HUES64 (cell line): ENCODE data around the gene BMP8A.
"Not testable (repeated sequence)": the region's sequence is repeated elsewhere in the genome, so short reads cannot be mapped to it uniquely, and the experiment has no call there.

ENCODE experiments used
- H3K27ac ChIP-seq: 2 replicates; pipeline ENCODE4 v1.7.0; 2013; ENCODE audit warnings: low read depth, low read length, inconsistent platforms
- H3K27me3 ChIP-seq: 2 replicates; pipeline ENCODE4 v1.6.1; 2013; ENCODE audit warnings: mild to moderate bottlenecking, low read length; ENCODE audit not compliant: insufficient read depth
- H3K36me3 ChIP-seq: 2 replicates; pipeline ENCODE4 v1.6.1; 2013; ENCODE audit warnings: mild to moderate bottlenecking, low read length; ENCODE audit not compliant: insufficient read depth
- H3K4me1 ChIP-seq: 2 replicates; pipeline ENCODE4 v1.6.1; 2013; ENCODE audit warnings: mild to moderate bottlenecking, low read length, moderate library complexity; ENCODE audit not compliant: insufficient read depth
- H3K4me3 ChIP-seq: 2 replicates; pipeline ENCODE4 v1.5.1; 2013; ENCODE audit warnings: mild to moderate bottlenecking, low read length, moderate library complexity
- H3K9ac ChIP-seq: 2 replicates; pipeline ENCODE4 v1.6.1; 2013; ENCODE audit warnings: mild to moderate bottlenecking, low read depth, low read length
- H3K9me3 ChIP-seq: 2 replicates; pipeline ENCODE4 v1.6.1; 2013; ENCODE audit warnings: low read depth, low read length; ENCODE audit not compliant: insufficient read depth
- WGBS: fragments of 150-250, 120-280 bp; methylation state at CpG from one replicate; pipeline ENCODE4 v1.1.7; 2013; ENCODE audit warnings: missing lambda C conversion rate; 5-methylcytosine and 5-hydroxymethylcytosine counted together

The BMP8A gene

DNA sequence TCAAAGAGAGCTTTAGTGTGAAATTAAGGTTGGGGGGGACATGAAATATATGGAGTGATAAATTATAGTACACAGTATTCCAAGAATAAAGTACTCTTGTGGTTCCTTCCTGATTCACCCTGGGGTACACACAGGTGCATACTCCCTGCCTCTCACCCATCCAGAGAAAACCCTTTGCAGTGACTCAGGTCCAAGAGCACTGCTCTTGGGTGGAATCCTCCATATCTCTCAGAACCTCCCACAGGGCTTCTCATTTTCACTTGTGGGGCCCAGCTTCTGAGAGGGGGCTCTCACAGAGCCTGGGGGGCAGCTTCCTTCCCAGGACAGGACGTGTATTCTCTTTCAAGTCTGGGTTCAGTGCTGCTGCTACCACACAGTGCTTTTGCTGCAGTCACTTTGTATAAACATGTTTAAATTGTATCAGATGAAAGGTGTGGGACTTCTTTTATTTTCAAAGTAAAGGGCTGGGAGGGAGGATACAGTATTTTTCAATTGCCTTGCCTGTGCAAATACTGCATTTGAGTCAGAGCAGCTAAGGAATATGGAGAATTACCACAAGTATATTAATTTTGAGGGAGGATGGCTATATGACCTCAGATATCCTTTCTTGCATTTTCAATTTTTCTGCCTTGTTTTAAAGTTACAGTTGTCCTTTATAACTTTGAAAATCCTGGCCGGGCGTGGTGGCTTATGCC lies 24.9 kb upstream of the BMP8A start:
- Histone ChIP-seq H3K36me3 (peaks cover 97% of the 10 kb centered on the region), H3K4me3 (no peak overlapping the region), H3K27ac (no peak overlapping the region), H3K9me3 (no peaks in the 10 kb centered on the region), H3K4me1 (no peaks in the 10 kb centered on the region), H3K9ac (no peak overlapping the region), H3K27me3 (no peaks in the 10 kb centered on the region)
- 93% methylated on average over 3 of the region's 3 CpGs for WGBS

GRCh38 chr1:39467108-39467720 lies 24.2 kb upstream of the BMP8A start:
- WGBS, result 95% methylated on average over 12 of the region's 16 CpGs
- not testable (repeated sequence) for H3K9me3 ChIP-seq, H3K27me3 ChIP-seq, H3K4me1 ChIP-seq, H3K4me3 ChIP-seq, H3K27ac ChIP-seq, H3K9ac ChIP-seq
- H3K36me3 ChIP-seq, result peaks cover 97% of the 10 kb centered on the region

GRCh38 chr1:39469150-39469549 lies 22.3 kb upstream of the BMP8A start:
- Histone ChIP-seq H3K36me3 (peaks cover 95% of the 10 kb centered on the region), H3K9me3 (no peaks in the 10 kb centered on the region), H3K4me3 (no peak overlapping the region), H3K27me3 (no peaks in the 10 kb centered on the region), H3K9ac (no peak overlapping the region), H3K4me1 (no peaks in the 10 kb centered on the region), H3K27ac (no peak overlapping the region)
- WGBS, result 94% methylated on average over 3 of the region's 3 CpGs

- H3K4me3 ChIP-seq, result no peak overlapping the region
- H3K27ac ChIP-seq, result no peak overlapping the region
- no peak overlapping the region for H3K9ac ChIP-seq
- H3K36me3 ChIP-seq, result peaks cover 93% of the 10 kb centered on the region
- H3K4me1 ChIP-seq, result no peaks in the 10 kb centered on the region
- no peaks in the 10 kb centered on the region for H3K27me3 ChIP-seq
- H3K9me3 ChIP-seq, result no peaks in the 10 kb centered on the region
Measured at GRCh38 chr1:39470040-39470439, 21.4 kb upstream of the BMP8A start.

- 99% methylated on average over 7 of the region's 7 CpGs for WGBS
- no peaks in the 10 kb centered on the region for H3K27me3 ChIP-seq
- H3K4me1 ChIP-seq, result no peaks in the 10 kb centered on the region
- peaks cover 78% of the 10 kb centered on the region for H3K36me3 ChIP-seq
- H3K9ac ChIP-seq, result no peak overlapping the region
- H3K4me3 ChIP-seq, result no peak overlapping the region
- no peaks in the 10 kb centered on the region for H3K9me3 ChIP-seq
- H3K27ac ChIP-seq, result no peak overlapping the region
Measured at GRCh38 chr1:39472826-39473225, 18.6 kb upstream of the BMP8A start.

- Histone ChIP-seq H3K4me1 (no peaks in the 10 kb centered on the region), H3K4me3 (no peak overlapping the region), H3K27me3 (no peaks in the 10 kb centered on the region), H3K36me3 (peaks cover 75% of the 10 kb centered on the region), H3K9me3 (no peaks in the 10 kb centered on the region), H3K9ac (no peak overlapping the region), H3K27ac (no peak overlapping the region)
- WGBS, result 99% methylated on average over 4 of the region's 4 CpGs
Measured at GRCh38 chr1:39473324-39473723, 18.1 kb upstream of the BMP8A start.

DNA sequence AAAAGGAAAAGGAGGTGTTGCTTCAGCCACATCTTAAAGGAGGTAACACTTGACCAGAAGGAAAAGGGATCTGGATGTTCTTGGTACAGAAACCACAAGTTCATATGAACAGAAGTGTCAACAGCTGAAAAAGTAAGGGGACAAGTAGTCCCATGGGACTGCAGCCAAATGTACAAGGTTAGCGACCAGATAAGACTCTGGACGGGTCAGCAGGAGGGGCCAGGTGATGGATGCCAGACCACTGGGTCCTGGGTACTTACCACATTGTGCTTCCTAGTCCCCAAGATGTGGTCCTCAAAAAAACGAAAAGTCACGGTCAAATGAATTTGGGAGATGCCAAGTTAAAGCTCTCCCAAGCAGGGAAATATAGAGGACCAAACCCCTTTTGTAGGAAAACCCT lies 16.6 kb upstream of the BMP8A start:
- 95% methylated on average over 4 of the region's 4 CpGs for WGBS
- H3K4me3 ChIP-seq, result no peak overlapping the region
- H3K9me3 ChIP-seq, result no peaks in the 10 kb centered on the region
- no peak overlapping the region for H3K9ac ChIP-seq
- no peak overlapping the region for H3K27ac ChIP-seq
- H3K36me3 ChIP-seq, result peaks cover 75% of the 10 kb centered on the region
- H3K4me1 ChIP-seq, result no peaks in the 10 kb centered on the region
- no peaks in the 10 kb centered on the region for H3K27me3 ChIP-seq

GRCh38 chr1:39475551-39475950 lies 15.9 kb upstream of the BMP8A start:
- not testable (repeated sequence) for H3K27me3 ChIP-seq, H3K4me1 ChIP-seq, H3K9me3 ChIP-seq, H3K9ac ChIP-seq, H3K4me3 ChIP-seq, H3K27ac ChIP-seq
- H3K36me3 ChIP-seq, result peaks cover 75% of the 10 kb centered on the region
- 88% methylated on average over 1 of the region's 1 CpG for WGBS

DNA sequence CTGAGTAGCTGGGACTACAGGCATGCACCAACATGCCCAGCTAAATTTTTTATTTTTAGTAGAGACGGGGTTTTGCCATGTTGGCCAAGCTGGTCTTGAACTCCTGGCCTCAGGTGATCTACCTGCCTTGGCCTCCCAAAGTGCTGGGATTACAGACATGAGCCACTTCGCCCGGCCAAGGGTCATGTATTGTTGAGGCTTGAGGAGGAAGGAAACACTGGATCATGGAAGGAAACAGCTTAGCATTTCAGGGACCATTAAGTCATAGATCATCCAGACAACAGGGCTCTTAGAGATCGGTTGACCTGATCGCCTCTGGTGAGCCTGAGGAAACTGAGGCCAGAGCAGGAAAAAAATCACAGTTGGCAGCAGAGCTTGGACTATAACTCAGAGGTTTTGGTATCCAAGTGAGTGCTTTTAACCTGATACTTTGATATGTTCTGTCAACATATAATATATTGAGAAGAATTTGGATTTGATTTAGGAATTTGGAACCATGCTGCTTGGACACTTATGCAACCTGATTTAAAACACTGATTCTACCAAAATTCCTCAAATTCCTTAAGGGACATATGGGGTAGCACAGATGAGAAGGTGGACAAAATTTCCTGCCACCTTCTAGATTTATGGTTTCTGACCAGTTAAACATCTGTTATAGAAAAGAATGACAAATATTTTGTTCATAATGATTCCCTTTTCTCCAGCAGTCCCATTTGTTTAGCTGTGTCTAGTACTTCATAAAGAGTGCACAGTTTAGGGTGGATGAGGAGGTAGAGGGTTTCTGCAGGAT lies 13.1 kb upstream of the BMP8A start:
- Histone ChIP-seq H3K27ac (no peak overlapping the region), H3K4me1 (no peaks in the 10 kb centered on the region), H3K27me3 (no peaks in the 10 kb centered on the region), H3K9me3 (no peaks in the 10 kb centered on the region), H3K4me3 (no peak overlapping the region), H3K36me3 (peaks cover 70% of the 10 kb centered on the region), H3K9ac (no peak overlapping the region)
- 96% methylated on average over 5 of the region's 5 CpGs for WGBS

DNA sequence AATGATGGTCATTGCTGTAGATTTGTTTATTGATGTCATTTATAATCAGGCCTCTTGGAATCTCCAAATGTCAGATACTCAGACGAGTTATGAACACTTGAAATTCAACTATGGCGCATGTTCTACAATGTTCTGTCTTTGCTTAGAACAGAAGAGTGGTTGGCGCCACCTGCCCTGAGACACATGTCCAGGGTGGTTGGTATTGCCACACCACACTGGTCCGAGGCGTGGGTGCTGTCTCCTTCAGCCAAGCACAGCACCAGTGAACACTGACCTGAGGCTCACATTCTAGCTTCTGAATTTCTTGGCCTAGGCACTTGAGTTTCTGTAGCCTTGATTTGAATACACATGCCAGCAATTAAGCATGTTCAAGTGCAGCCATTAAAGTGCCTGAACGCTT lies 10.1 kb upstream of the BMP8A start:
- WGBS, result 94% methylated on average over 6 of the region's 6 CpGs
- peaks cover 83% of the 10 kb centered on the region for H3K36me3 ChIP-seq
- H3K9ac ChIP-seq, result no peak overlapping the region

DNA sequence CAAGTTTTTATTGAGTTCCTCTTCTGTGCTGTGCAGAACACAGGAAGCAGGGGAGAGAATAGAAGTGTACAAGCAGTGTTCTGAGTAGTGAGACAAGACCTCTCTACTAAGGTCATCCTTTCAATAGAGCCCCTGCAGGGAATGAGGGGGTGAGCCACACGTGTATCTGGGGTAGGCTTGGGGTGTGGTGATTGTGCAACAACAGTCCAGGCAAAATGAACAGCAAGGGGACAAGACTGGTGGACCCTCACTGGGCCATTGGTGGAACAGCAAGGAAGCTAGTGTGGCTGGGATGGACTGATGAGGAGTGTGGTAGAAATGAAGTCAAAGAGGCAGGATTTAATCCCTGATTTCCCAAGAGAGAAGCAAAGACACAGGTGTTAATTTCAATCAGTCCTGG lies 8.2 kb upstream of the BMP8A start:
- 82% methylated on average over 1 of the region's 1 CpG for WGBS
- no peaks in the 10 kb centered on the region for H3K9me3 ChIP-seq
- H3K27ac ChIP-seq, result no peak overlapping the region
- 0 out of 2 replicates have a peak, but pooled peaks cover 1% of the 10 kb centered on the region for H3K27me3 ChIP-seq
- H3K9ac ChIP-seq, result no peak overlapping the region
- H3K4me3 ChIP-seq, result no peak overlapping the region
- H3K4me1 ChIP-seq, result no peaks in the 10 kb centered on the region
- peaks cover 90% of the 10 kb centered on the region for H3K36me3 ChIP-seq

More for the DNA sequence above, 10.1 kb upstream of the BMP8A start:
- Histone ChIP-seq H3K4me1 (no peaks in the 10 kb centered on the region), H3K27me3 (no peaks in the 10 kb centered on the region), H3K4me3 (no peak overlapping the region), H3K27ac (no peak overlapping the region), H3K9me3 (no peaks in the 10 kb centered on the region)
